HG03520 (cell line): Measurements from ENCODE around the gene KRT27.

ENCODE experiments used
- ATAC-seq: cut with Tn5 transposase; IDR thresholded peaks from one replicate; pipeline ENCODE4 v1.9.1; 2021; ENCODE audit warnings: mild to moderate bottlenecking, moderate library complexity; ENCODE audit not compliant: unreplicated experiment

The KRT27 gene

DNA sequence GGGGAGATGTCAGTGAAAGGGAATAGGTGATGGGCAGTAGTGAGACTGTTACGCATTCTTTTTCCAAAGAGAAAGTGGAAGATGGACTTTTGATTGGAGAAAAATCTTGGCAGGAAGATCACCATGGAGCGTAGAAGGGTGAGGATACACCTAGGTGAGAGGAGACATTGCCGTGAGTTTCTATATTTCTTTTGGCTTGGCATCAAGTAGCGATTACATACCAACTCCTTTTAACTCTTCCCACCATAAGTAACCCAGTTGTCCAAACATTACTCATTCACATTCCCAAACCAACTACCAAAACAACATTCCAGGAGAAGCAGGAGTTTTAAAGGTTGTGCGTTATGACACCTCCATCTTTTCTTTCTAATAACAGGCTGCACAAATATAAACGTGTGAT is 28.1 kb upstream of the KRT27 start:
- no peak for ATAC-seq

DNA sequence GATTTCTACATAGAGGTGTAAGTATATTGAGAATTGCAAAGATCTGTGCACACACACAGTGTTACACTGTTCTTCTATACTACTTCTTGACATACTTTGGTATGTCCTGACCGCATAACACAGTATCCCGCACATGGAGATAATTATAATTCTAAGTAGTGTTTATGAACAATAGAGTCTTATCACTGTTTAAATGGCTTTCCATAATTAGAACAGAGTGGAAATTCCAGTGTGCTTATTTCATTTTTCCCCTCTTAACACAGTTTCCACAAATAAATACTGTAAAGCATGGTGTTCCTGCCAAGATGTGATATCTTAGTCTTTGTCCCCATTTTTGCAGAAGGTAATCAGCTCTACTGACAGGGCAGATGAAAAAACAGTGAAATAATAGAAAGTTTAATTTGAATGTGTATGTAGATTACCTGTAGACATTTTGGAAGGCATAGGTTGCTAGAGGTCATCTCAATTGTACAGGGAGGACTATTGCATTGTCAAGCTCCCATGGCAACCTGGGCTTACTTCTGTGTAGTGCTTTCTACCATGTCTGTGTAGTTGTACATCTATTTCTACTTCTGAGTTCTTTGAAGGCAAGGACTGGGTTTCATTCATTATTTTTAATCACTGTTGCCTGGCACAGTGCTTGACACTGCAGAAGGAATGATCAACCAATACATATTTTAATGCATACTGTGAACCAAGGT is 27.5 kb upstream of the KRT27 start:
- no peak for ATAC-seq

- no peak for ATAC-seq
Observed at GRCh38 chr17:40806131-40806530, 23.8 kb upstream of the KRT27 start.

- ATAC-seq = no peak
Observed at GRCh38 chr17:40803617-40804082, 21.3 kb upstream of the KRT27 start.

DNA sequence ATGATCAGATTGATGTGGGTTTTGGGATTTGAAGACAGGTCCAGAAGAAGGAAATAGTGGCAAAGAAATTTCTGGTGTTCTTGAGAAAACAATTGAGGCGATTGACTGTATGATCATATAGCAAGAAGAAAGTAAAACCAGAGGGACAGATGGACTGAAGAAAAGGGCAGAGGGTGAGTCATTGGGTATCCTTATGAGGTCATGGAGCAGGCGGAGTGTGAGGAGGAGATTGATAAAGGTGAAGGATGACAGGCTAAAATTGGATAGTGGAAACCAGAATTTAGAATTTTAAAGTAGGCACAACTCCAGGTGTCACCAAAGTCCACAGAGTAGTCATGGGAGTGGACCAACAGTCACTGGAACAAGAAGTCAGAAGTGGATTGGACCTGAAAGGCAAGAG is 18.8 kb upstream of the KRT27 start:
- ATAC-seq = no peak

DNA sequence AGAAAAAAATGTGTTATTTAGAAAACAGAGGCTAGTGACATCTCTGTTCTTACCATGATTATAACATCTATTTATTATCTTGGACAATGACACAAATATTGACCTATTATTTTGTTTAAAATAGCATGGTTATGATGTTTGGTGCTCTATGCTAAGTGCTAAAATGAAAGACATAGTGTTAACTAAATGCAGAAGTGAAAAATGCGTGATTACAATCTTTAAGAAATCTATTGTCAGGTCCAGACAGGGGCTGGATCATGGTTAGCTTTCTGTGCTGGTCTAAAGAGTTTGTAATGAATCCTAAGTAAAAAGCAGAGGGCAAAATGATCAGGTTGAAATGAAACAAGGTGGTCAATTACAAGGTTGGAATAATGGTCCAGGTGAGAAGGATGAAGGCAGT is 18.0 kb upstream of the KRT27 start:
- no peak for ATAC-seq

DNA sequence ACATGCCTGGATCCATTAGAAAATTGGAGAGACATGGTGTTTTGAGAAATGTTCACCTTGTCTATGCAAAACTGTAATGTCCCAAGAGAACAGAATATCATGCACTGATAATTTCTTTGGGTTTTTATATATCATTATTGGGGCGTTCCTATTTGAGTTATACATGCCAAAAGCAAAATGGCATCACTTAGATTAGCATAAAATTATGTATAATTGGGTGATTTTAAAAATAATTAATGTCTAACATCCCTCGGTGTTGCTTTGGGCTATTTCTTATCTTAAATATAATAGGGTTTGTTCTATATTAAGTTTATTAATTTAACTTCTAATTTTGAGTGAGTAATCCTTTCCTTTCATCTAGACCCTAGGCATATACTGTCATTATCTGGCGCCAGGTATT is 17.5 kb upstream of the KRT27 start, which contains the start of gene KRT28:
Gene KRT28, minus strand, starts transcription at position 101 of the 400 bp plus-strand sequence. Its CDS starts 66 bp downstream, at position 35.
- no peak for ATAC-seq

DNA sequence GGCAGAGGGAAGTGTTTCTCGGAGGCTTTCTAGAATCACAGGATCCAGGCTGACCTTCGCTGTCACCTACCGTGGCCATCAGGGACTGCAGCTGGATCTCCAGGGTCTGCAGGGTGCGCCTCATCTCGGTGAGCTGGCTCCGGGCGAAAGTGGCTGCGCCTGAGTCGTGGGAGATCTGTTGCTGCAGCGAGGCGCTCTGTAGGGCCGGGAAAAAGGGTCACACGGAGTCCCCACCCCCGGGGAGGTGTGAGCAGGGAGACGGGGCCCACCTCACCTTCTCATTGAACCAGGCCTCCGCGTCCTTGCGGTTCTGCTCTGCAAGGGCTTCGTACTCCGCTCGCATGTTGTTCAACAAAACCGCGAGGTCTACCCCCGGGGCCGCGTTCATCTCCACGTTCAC is 14.5 kb upstream of the KRT27 start:
- ATAC-seq = no peak

GRCh38 chr17:40795019-40795667 is 12.8 kb upstream of the KRT27 start:
- no peak for ATAC-seq

- no peak for ATAC-seq
Observed at GRCh38 chr17:40794466-40794865, 12.1 kb upstream of the KRT27 start.

GRCh38 chr17:40793832-40794231 is 11.5 kb upstream of the KRT27 start:
- ATAC-seq = no peak

GRCh38 chr17:40791787-40792436 is 9.6 kb upstream of the KRT27 start:
- ATAC-seq = no peak

- no peak for ATAC-seq
Observed at GRCh38 chr17:40791111-40791510, 8.8 kb upstream of the KRT27 start.

- no peak for ATAC-seq
Observed at GRCh38 chr17:40779181-40779909, 3.0 kb downstream of the KRT27 start.

DNA sequence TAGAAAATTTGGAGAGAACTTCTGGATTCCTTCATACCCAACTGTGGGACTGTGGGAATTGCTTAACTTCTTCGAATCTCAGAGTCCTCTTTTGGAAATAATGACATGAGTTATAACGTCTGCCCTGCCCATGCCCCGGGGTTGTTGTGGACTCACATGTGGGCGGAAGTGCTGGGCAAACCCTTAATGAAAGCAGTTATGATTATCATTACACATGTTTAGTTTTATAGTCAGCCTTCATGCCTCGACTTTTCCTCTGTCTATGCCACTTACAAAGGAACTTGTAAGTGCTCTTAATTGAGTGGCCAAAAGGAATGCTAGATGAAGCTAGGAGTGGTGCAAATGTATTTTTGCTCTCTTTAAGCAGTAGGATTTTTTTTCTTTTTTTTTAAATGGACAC is 3.9 kb downstream of the KRT27 start:
- no peak for ATAC-seq

- ATAC-seq = no peak
Observed at GRCh38 chr17:40777971-40778370, 4.4 kb downstream of the KRT27 start.

DNA sequence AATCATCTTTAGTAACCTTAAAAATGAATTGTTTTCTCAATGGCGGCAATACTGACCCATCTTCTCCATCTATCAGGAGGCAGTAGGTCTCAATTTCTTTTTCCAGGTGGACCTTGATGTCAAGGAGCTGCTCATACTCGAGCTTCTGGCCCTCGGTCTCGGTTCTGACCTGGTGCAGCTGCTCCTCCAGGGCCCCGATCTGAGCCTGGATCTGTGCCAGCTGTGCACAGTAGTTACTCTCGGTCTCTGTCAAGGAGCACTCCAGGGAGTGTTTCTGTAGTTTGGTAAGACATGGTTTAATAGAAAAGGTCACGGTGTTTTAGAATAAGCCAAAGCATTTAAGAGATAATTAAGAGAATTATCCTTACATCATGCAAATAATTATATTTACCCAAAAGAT is 4.9 kb downstream of the KRT27 start:
- no peak for ATAC-seq

GRCh38 chr17:40775945-40776344 is 6.4 kb downstream of the KRT27 start:
- no peak for ATAC-seq

- no peak for ATAC-seq
Observed at GRCh38 chr17:40772101-40772500, 10.2 kb downstream of the KRT27 start, which contains the start of gene KRT26. KRT26 (minus strand) TSS chr17:40772201; CDS start chr17:40772113, 88 bp downstream.

GRCh38 chr17:40765657-40766056 is 16.7 kb downstream of the KRT27 start:
- no peak for ATAC-seq

DNA sequence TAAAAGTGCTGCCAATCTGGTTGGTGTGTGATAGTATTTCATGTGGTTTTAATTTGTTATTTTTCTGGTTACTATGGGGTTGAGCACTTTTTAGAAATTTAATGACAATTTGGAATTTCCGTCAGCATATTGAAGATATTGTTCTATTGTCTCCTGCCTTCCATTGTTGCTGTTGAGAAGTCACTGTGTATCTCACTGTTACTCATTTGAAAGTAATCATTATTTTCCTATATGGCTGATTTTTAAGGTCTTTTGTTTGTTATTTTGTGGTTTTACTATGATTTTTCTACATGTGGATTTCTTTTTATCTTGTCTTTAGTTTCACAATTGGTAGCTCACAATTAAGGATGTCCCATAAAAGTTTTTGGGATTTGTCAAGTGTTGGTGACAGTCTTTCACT is 18.6 kb downstream of the KRT27 start:
- no peak for ATAC-seq
